ENCODE measurements around the gene TTC7B. TPM values are rescaled to one million over a fixed set of nuclear protein-coding genes. Genes with fewer than 3 reads are reported as not detected.
"Not testable (repeated sequence)": the region's sequence is repeated elsewhere in the genome, so short reads cannot be mapped to it uniquely, and the experiment has no call there.

Gene TTC7B
- total and polyA plus RNA-seq, 2 donors (not counting 1 experiment from before 2014, with no cell fraction given) = 0.36 to 3.2 TPM

GRCh38 chr14:90839889-90840266 is 23.6 kb upstream of the TTC7B start:
- Histone ChIP-seq H3K79me2 (ENCODE audit: control insufficient read depth, insufficient read depth, low read length) (no peaks in the 10 kb centered on the region), H4K20me1 (ENCODE audit: control insufficient read depth, insufficient read depth, low read length, poor library complexity, severe bottlenecking) (no peaks in the 10 kb centered on the region), H3K27me3 (replicated peaks in 1 of 4; ENCODE audit: control extremely low read depth in 1 of 4, control insufficient read depth in 3 of 4, insufficient read depth in 4 of 4, low read length in 3 of 4) (peaks cover 0 to 4% (median 0%) of the 10 kb centered on the region in 4 experiments), H3K4me1 (ENCODE audit: control insufficient read depth in 2 of 2, insufficient read depth in 2 of 2, low read length in 2 of 2) (peaks cover 6 to 8% of the 10 kb centered on the region in 2 donors), H3K9me3 (ENCODE audit: control extremely low read depth in 1 of 3, control insufficient read depth in 2 of 3, insufficient read depth in 1 of 3, low read length in 2 of 3) (no peaks in the 10 kb centered on the region), H3K27ac (ENCODE audit: low read length in 2 of 2) (no peak overlapping the region), H3K4me3 (ENCODE audit: control extremely low read depth in 1 of 5, extremely low read depth in 1 of 5, insufficient read depth in 1 of 5, low read depth in 2 of 5, low read length in 4 of 5) (no peak overlapping the region), H3K9ac (ENCODE audit: low read length) (no peak overlapping the region), H3K36me3 (replicated peaks in 1 of 2; ENCODE audit: control extremely low read depth in 1 of 2, control insufficient read depth in 1 of 2, extremely low read depth in 1 of 2, insufficient read depth in 2 of 2, low read length in 1 of 2) (no peaks in the 10 kb centered on the region), H3K4me2 (replicated peaks; ENCODE audit: low read depth, low read length, poor library complexity, severe bottlenecking) (no peak overlapping the region), H2AFZ (ENCODE audit: insufficient read depth, low read depth, low read length, poor library complexity, severe bottlenecking) (no peak overlapping the region)
- WGBS (ENCODE audit: insufficient coverage) = 90% methylated on average over 2 of the region's 3 CpGs
- Mint-ChIP-seq H3K27me3 (no peaks in the 10 kb centered on the region), H3K4me1 (peaks cover 1% of the 10 kb centered on the region), H3K27ac (no peak overlapping the region), H3K4me3 (no peak overlapping the region), H3K9me3 (ENCODE audit: insufficient read depth) (peaks cover 2% of the 10 kb centered on the region)
- ChIA-PET CTCF (interaction anchor here (1.1 kb wide), 1 partner anchor 20 kb away, joined by 4 read pairs; no protein-coding TSS in a partner anchor), POLR2A (no interaction called here)
- intact Hi-C loops (cut with micrococcal nuclease) = no loop called here
- ATAC-seq (ENCODE audit: low read depth) = no peak
- TF ChIP-seq EZH2 (IDR thresholded peaks at IDR 0.05; ENCODE audit: borderline replicate concordance, insufficient read depth, low read depth, low read length, poor library complexity, severe bottlenecking) = no peak
- TF ChIP-seq, protein P1, sequence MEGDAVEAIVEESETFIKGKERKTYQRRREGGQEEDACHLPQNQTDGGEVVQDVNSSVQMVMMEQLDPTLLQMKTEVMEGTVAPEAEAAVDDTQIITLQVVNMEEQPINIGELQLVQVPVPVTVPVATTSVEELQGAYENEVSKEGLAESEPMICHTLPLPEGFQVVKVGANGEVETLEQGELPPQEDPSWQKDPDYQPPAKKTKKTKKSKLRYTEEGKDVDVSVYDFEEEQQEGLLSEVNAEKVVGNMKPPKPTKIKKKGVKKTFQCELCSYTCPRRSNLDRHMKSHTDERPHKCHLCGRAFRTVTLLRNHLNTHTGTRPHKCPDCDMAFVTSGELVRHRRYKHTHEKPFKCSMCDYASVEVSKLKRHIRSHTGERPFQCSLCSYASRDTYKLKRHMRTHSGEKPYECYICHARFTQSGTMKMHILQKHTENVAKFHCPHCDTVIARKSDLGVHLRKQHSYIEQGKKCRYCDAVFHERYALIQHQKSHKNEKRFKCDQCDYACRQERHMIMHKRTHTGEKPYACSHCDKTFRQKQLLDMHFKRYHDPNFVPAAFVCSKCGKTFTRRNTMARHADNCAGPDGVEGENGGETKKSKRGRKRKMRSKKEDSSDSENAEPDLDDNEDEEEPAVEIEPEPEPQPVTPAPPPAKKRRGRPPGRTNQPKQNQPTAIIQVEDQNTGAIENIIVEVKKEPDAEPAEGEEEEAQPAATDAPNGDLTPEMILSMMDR (IDR thresholded peaks at IDR 0.05) = no peak
- DNase-seq = no peak

DNA sequence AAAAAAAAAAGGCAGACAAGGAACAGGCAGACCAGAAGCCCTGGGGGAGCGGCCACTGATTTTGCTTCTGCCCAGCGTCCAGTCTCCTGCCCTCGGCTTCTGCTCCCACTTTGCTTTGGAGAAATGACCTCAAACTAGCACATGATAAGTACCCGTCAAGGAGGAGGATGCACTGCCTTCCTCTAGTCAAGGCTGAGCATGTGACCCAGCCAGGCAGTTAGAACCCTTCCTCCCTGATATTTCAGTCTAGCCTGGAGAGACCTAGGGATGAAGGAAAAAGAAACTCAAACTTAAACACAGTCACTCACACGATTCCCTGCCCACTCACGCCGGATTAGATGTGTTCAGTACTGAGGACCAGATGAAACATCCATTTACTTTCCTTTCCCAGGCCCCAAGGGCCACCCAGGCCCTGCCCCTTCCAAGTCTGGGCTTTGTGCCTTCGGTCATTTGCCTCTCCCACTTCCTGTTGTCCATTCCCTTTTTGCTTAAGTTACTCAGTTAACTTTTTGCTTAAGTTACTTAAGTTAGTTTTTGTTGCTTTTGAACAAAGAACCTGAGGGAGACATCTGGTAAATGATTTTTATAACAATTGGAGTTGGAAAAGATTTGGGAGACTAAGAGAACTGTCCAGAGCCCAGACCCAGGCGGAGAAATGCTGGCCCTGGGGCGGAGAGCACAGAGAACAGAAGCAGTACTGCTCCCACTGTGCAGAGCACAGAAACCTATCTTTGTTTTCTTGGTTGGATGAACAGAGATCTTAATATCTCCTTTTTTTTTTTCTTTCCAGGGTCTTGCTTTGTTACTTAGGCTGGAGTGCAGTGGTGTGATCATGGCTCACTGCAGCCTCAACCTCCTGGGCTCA is 23.0 kb upstream of the TTC7B start:
- no peak for ATAC-seq (ENCODE audit: low read depth)
- no peak for DNase-seq
- Mint-ChIP-seq H3K9me3 (ENCODE audit: insufficient read depth) (peaks cover 2% of the 10 kb centered on the region), H3K27ac (no peak overlapping the region), H3K4me1 (peaks cover 1% of the 10 kb centered on the region), H3K4me3 (no peak overlapping the region), H3K27me3 (no peaks in the 10 kb centered on the region)
- intact Hi-C loops (cut with micrococcal nuclease) = no loop called here
- H3K4me3 ChIP-seq (ENCODE audit: control extremely low read depth in 1 of 5, extremely low read depth in 1 of 5, insufficient read depth in 1 of 5, low read depth in 2 of 5, low read length in 4 of 5) = no peak overlapping the region
- peaks cover 0 to 4% (median 0%) of the 10 kb centered on the region in 4 experiments for H3K27me3 ChIP-seq (replicated peaks in 1 of 4; ENCODE audit: control extremely low read depth in 1 of 4, control insufficient read depth in 3 of 4, insufficient read depth in 4 of 4, low read length in 3 of 4)
- H3K9me3 ChIP-seq (ENCODE audit: control extremely low read depth in 1 of 3, control insufficient read depth in 2 of 3, insufficient read depth in 1 of 3, low read length in 2 of 3) = no peaks in the 10 kb centered on the region
- H3K9ac ChIP-seq (ENCODE audit: low read length) = no peak overlapping the region
- H3K4me1 ChIP-seq (ENCODE audit: control insufficient read depth in 2 of 2, insufficient read depth in 2 of 2, low read length in 2 of 2) = peaks cover 6 to 8% of the 10 kb centered on the region in 2 donors
- WGBS (ENCODE audit: insufficient coverage) = 87% methylated on average over 7 of the region's 10 CpGs
- no peak for TF ChIP-seq EZH2 (IDR thresholded peaks at IDR 0.05; ENCODE audit: borderline replicate concordance, insufficient read depth, low read depth, low read length, poor library complexity, severe bottlenecking)
- TF ChIP-seq, protein P1 (IDR thresholded peaks at IDR 0.05) = no peak
- H3K27ac ChIP-seq (ENCODE audit: low read length in 2 of 2) = no peak overlapping the region
- no peak overlapping the region for H3K4me2 ChIP-seq (replicated peaks; ENCODE audit: low read depth, low read length, poor library complexity, severe bottlenecking)
- no peaks in the 10 kb centered on the region for H3K36me3 ChIP-seq (replicated peaks in 1 of 2; ENCODE audit: control extremely low read depth in 1 of 2, control insufficient read depth in 1 of 2, extremely low read depth in 1 of 2, insufficient read depth in 2 of 2, low read length in 1 of 2)
- ChIA-PET CTCF (interaction anchor here (1.1 kb wide), 1 partner anchor 21 kb away, joined by 4 read pairs; no protein-coding TSS in a partner anchor), POLR2A (no interaction called here)
- H3K79me2 ChIP-seq (ENCODE audit: control insufficient read depth, insufficient read depth, low read length) = no peaks in the 10 kb centered on the region
- no peak overlapping the region for H2AFZ ChIP-seq (ENCODE audit: insufficient read depth, low read depth, low read length, poor library complexity, severe bottlenecking)
- no peaks in the 10 kb centered on the region for H4K20me1 ChIP-seq (ENCODE audit: control insufficient read depth, insufficient read depth, low read length, poor library complexity, severe bottlenecking)

- not testable (repeated sequence) for H3K4me3 Mint-ChIP-seq
- CTCF ChIA-PET = interaction anchor here (0.9 kb wide), 1 partner anchor 335 kb away, joined by 3 read pairs; no protein-coding TSS in a partner anchor
Observed at GRCh38 chr14:90838531-90838930, 22.3 kb upstream of the TTC7B start.

More at GRCh38 chr14:90838531-90838930, 22.3 kb upstream of the TTC7B start:
- H3K27ac Mint-ChIP-seq; H3K27ac ChIP-seq (ENCODE audit: low read length in 2 of 2); POLR2A ChIA-PET; intact Hi-C loops (cut with micrococcal nuclease); H3K4me1 Mint-ChIP-seq; H4K20me1 ChIP-seq (ENCODE audit: control insufficient read depth, insufficient read depth, low read length, poor library complexity, severe bottlenecking); H3K4me2 ChIP-seq (replicated peaks; ENCODE audit: low read depth, low read length, poor library complexity, severe bottlenecking); H3K4me1 ChIP-seq (ENCODE audit: control insufficient read depth in 2 of 2, insufficient read depth in 2 of 2, low read length in 2 of 2); H3K27me3 Mint-ChIP-seq; H2AFZ ChIP-seq (ENCODE audit: insufficient read depth, low read depth, low read length, poor library complexity, severe bottlenecking); H3K9me3 ChIP-seq (ENCODE audit: control extremely low read depth in 1 of 3, control insufficient read depth in 2 of 3, insufficient read depth in 1 of 3, low read length in 2 of 3); DNase-seq; H3K36me3 ChIP-seq (replicated peaks in 1 of 2; ENCODE audit: control extremely low read depth in 1 of 2, control insufficient read depth in 1 of 2, extremely low read depth in 1 of 2, insufficient read depth in 2 of 2, low read length in 1 of 2); H3K27me3 ChIP-seq (replicated peaks in 1 of 4; ENCODE audit: control extremely low read depth in 1 of 4, control insufficient read depth in 3 of 4, insufficient read depth in 4 of 4, low read length in 3 of 4); H3K4me3 ChIP-seq (ENCODE audit: control extremely low read depth in 1 of 5, extremely low read depth in 1 of 5, insufficient read depth in 1 of 5, low read depth in 2 of 5, low read length in 4 of 5); H3K9ac ChIP-seq (ENCODE audit: low read length); H3K9me3 Mint-ChIP-seq (ENCODE audit: insufficient read depth); H3K79me2 ChIP-seq (ENCODE audit: control insufficient read depth, insufficient read depth, low read length); ATAC-seq (ENCODE audit: low read depth): not testable (repeated sequence)
- WGBS (ENCODE audit: insufficient coverage) = 100% methylated on average over 5 of the region's 8 CpGs
